K562 (cell line): ENCODE measurements around the gene USF2. TPM values are rescaled to one million over a fixed set of nuclear protein-coding genes. Genes with fewer than 3 reads are reported as not detected.
A peak's percentile ranks its signal among the peaks of the same experiment; 100 is the strongest.

Source experiments
- ASH1L ChIP-seq: fragments of 450-650 bp; IDR thresholded peaks from 2 replicates; pipeline ENCODE4 v1.6.1; 2018; ENCODE audit warnings: borderline replicate concordance, mild to moderate bottlenecking, low read depth; ENCODE audit not compliant: partially characterized antibody
- ATF4 ChIP-seq: fragments of 450-650 bp; formaldehyde crosslinking; IDR thresholded peaks from 2 replicates; pipeline ENCODE4 v1.4.0; 2022; ENCODE audit warnings: mild to moderate bottlenecking, moderate library complexity
- E2F5 ChIP-seq: sonication (generic); formaldehyde crosslinking; IDR thresholded peaks from 2 replicates; pipeline ENCODE4 v1.8.0; 2022; ENCODE audit warnings: mild to moderate bottlenecking, missing genetic modification reagents
- HDGF ChIP-seq: fragments of 450-650 bp; IDR thresholded peaks from 2 replicates; pipeline ENCODE4 v1.6.1; 2016
- KDM2B ChIP-seq: fragments of 250-450 bp; sonication (Bioruptor Pico); IDR thresholded peaks from 2 replicates; pipeline ENCODE4 v1.8.0; 2021; ENCODE audit warnings: mild to moderate bottlenecking, moderate library complexity
- MLX ChIP-seq, 2 experiments: fragments of 450-650 bp in 1 of 2; sonication (generic) in 1 of 2; formaldehyde crosslinking; conservative IDR thresholded peaks; 2 replicates each; pipeline versions ENCODE4 v1.4.0 to v1.8.1; 2020 to 2022; ENCODE audit warnings: mild to moderate bottlenecking in 1 of 2, missing genetic modification reagents in 1 of 2
- MYC ChIP-seq, 2 experiments: fragments of 250-450 bp in 1 of 2; sonication (Bioruptor Pico) in 1 of 2; IDR thresholded peaks; 2 replicates each; pipeline versions ENCODE4 v1.5.1 to v1.6.1; 2012 to 2021; ENCODE audit warnings: low read depth in 2 of 2, borderline replicate concordance in 1 of 2, improper control_type of control experiment in 1 of 2, low read length in 1 of 2, mild to moderate bottlenecking in 1 of 2, moderate library complexity in 1 of 2
- MYNN ChIP-seq, 2 experiments: sonication (generic); formaldehyde crosslinking in 1 of 2; IDR thresholded peaks; 2 replicates each; pipeline versions ENCODE4 v1.5.0 to v1.6.1; 2016 to 2020; ENCODE audit warnings: antibody characterized with exemption in 1 of 2, missing genetic modification reagents in 1 of 2
- NR2F6 ChIP-seq: fragments of 450-650 bp; formaldehyde crosslinking; IDR thresholded peaks from 2 replicates; pipeline ENCODE4 v1.4.0; 2020; ENCODE audit warnings: mild to moderate bottlenecking
- PHF8 ChIP-seq: fragments of 200-600 bp; sonication (generic); IDR thresholded peaks from 2 replicates; pipeline ENCODE4 v1.6.1; 2012; ENCODE audit warnings: mixed run types, mild to moderate bottlenecking, inconsistent platforms, low read length, moderate library complexity, borderline replicate concordance
- PHTF2 ChIP-seq: fragments of 250-450 bp; sonication (Bioruptor Pico); IDR thresholded peaks from 2 replicates; pipeline ENCODE4 v1.5.0; 2021; ENCODE audit warnings: mild to moderate bottlenecking
- POLR3G ChIP-seq: IDR thresholded peaks from 2 replicates; pipeline ENCODE4 v1.6.1; 2011; ENCODE audit not compliant: insufficient read length, insufficient replicate concordance; ENCODE audit errors: extremely low read depth
- PRPF4 ChIP-seq: fragments of 200-400 bp; formaldehyde crosslinking; IDR thresholded peaks from one replicate; pipeline ENCODE4 v1.6.1; 2017; ENCODE audit warnings: low read length, low read depth, mild to moderate bottlenecking; ENCODE audit not compliant: insufficient read depth, poor library complexity, severe bottlenecking
- RAD21 ChIP-seq, 2 experiments: fragments of 250-450 bp in 1 of 2; fragments of 450-650 bp in 1 of 2; sonication (Bioruptor Pico) in 1 of 2; formaldehyde crosslinking in 1 of 2; IDR thresholded peaks in 1 of 2; conservative IDR thresholded peaks in 1 of 2; 2 replicates each; pipeline versions ENCODE4 v1.4.0 to v1.8.0; 2020 to 2022; ENCODE audit warnings: mild to moderate bottlenecking in 2 of 2, moderate library complexity in 1 of 2
- RBBP5 ChIP-seq: fragments of 200-600 bp; sonication (generic); IDR thresholded peaks from 2 replicates; pipeline ENCODE4 v1.6.1; 2012; ENCODE audit warnings: borderline replicate concordance, mild to moderate bottlenecking, low read length, control low read depth, inconsistent platforms; ENCODE audit not compliant: insufficient read depth, poor library complexity, severe bottlenecking
- SMAD4 ChIP-seq: fragments of 250-450 bp; sonication (Bioruptor Pico); conservative IDR thresholded peaks from 2 replicates; pipeline ENCODE4 v1.8.0; 2021; ENCODE audit warnings: inconsistent platforms, mild to moderate bottlenecking, moderate library complexity
- SRF ChIP-seq, 2 experiments: fragments of 250-450, 450-650 bp in 1 of 2; sonication (Bioruptor Pico) in 1 of 2; sonication (generic) in 1 of 2; formaldehyde crosslinking; IDR thresholded peaks; 2 replicates each; pipeline versions ENCODE4 v1.5.0 to v1.5.1; 2020 to 2022; ENCODE audit warnings: mild to moderate bottlenecking in 1 of 2, missing genetic modification reagents in 1 of 2
- STAT5B ChIP-seq: fragments of 250-450 bp; sonication (Bioruptor Pico); IDR thresholded peaks from 2 replicates; pipeline ENCODE4 v1.8.0; 2021; ENCODE audit warnings: mild to moderate bottlenecking, inconsistent platforms
- TAF9B ChIP-seq: fragments of 450-650 bp; IDR thresholded peaks from 2 replicates; pipeline ENCODE4 v1.6.1; 2018; ENCODE audit warnings: mild to moderate bottlenecking; ENCODE audit not compliant: partially characterized antibody
- TAL1 ChIP-seq: fragments of 450-650 bp; IDR thresholded peaks from 2 replicates; pipeline ENCODE4 v1.6.1; 2016; ENCODE audit warnings: mild to moderate bottlenecking
- TCF7L2 ChIP-seq: fragments of 150-350 bp; IDR thresholded peaks from 2 replicates; pipeline ENCODE4 v1.6.1; 2016; ENCODE audit warnings: low read depth, mild to moderate bottlenecking, low read length, moderate library complexity
- ZBTB26 ChIP-seq: fragments of 450-650 bp; formaldehyde crosslinking; IDR thresholded peaks from 2 replicates; pipeline ENCODE4 v1.4.0; 2022; ENCODE audit warnings: missing genetic modification characterization
- ZNF444 ChIP-seq: fragments of 250-450 bp; sonication (Bioruptor Pico); IDR thresholded peaks from 2 replicates; pipeline ENCODE4 v1.4.0; 2020; ENCODE audit warnings: mild to moderate bottlenecking, moderate library complexity
- ZNF583 ChIP-seq: fragments of 250-450 bp; sonication (Bioruptor Pico); IDR thresholded peaks from 2 replicates; pipeline ENCODE4 v1.4.0; 2020
- ZSCAN29 ChIP-seq: fragments of 450-650 bp; IDR thresholded peaks from 2 replicates; pipeline ENCODE4 v1.6.1; 2017
- polyA plus RNA-seq, 8 experiments: library from polyadenylated mRNA; depleted of rRNA in 4 of 8; stranded (reverse) in 5 of 8; unstranded in 3 of 8; fragments of >200 nt; fragmentation: Nextera tagmentation in 2 of 8; fragmentation: Illumina TruSeq in 1 of 8; extraction: Ambion mirVana in 2 of 8; extraction: Trizol in 1 of 8; gene quantifications; 2 replicates each; pipeline versions ENCODE4 v1.2.1 to v1.2.3, GENCODE V29; 2011 to 2014; ENCODE audit warnings: inconsistent platforms in 1 of 8, missing spikeins in 1 of 8
- total RNA-seq, 7 experiments: library from RNA; depleted of rRNA in 6 of 7; stranded (reverse); fragments of >200 nt in 6 of 7; fragmentation: Illumina TruSeq in 2 of 7; extraction: Trizol in 2 of 7; gene quantifications; 2 replicates each; pipeline versions ENCODE4 v1.2.1 to v1.2.3, GENCODE V29; 2011 to 2021; ENCODE audit warnings: low replicate concordance in 1 of 7

Gene USF2
- total and polyA plus RNA-seq, 9 of the 15 experiments (the other 6 are each of a cell fraction or from before 2014, with no cell fraction given) = 0.27 to 93.7 (median 58.4) TPM

- TF ChIP-seq TAF9B (no peak), STAT5B (no peak), E2F5 (CRISPR knock-in tag) (no peak), ATF4 (CRISPR knock-in tag) (no peak), TCF7L2 (no peak), ZNF583 (CRISPR knock-in tag) (no peak), ASH1L (no peak), SMAD4 (CRISPR knock-in tag) (peak; percentile 64; the same call in 1 of the 2 replicates), POLR3G (no peak), PHF8 (peak; percentile 60; the same call in 1 of the 2 replicates), HDGF (no peak), MLX (CRISPR knock-in tag; conservative IDR thresholded peaks at IDR 0.05) (no peak), RAD21 (CRISPR knock-in tag; conservative IDR thresholded peaks at IDR 0.05 in 1 of 2, IDR thresholded peaks at IDR 0.05 in 1 of 2) (peak; percentile 54 to 67), MYC (IDR thresholded peaks at IDR 0.05; ENCODE audit: low read depth, low read length) (peak; percentile 48), MYC (CRISPR knock-in tag; IDR thresholded peaks at IDR 0.05; ENCODE audit: borderline replicate concordance, low read depth) (no peak), RBBP5 (peak; percentile 5), ZNF444 (CRISPR knock-in tag) (no peak), PHTF2 (CRISPR knock-in tag) (no peak), ZSCAN29 (no peak), NR2F6 (CRISPR knock-in tag) (no peak), TAL1 (no peak), PRPF4 (no peak), ZBTB26 (CRISPR knock-in tag) (no peak), KDM2B (CRISPR knock-in tag) (no peak), SRF (CRISPR knock-in tag; IDR thresholded peaks at IDR 0.05) (no peak), MYNN (IDR thresholded peaks at IDR 0.05) (peak; percentile 84; the same call in 1 of the 2 replicates), MYNN (CRISPR knock-in tag; IDR thresholded peaks at IDR 0.05) (no peak)
Measured at GRCh38 chr19:35269438-35270117, 816 bp downstream of the USF2 start (continued).
